ENCODE measurements around the gene LZIC.

Gene LZIC

GRCh38 chr1:9887070-9887469, 56.1 kb downstream of the LZIC start:
- DNase-seq = no peak

- no peak for DNase-seq
Observed at GRCh38 chr1:9886092-9886742, 57.0 kb downstream of the LZIC start.

- DNase-seq = no peak
Observed at GRCh38 chr1:9884805-9885204, 58.4 kb downstream of the LZIC start.

GRCh38 chr1:9883585-9884449, 59.4 kb downstream of the LZIC start:
- DNase-seq = no peak

- DNase-seq = no peak
Observed at GRCh38 chr1:9882945-9883303, 60.3 kb downstream of the LZIC start.

GRCh38 chr1:9882296-9882944, 60.8 kb downstream of the LZIC start:
- no peak for DNase-seq

GRCh38 chr1:9881838-9882249, 61.3 kb downstream of the LZIC start:
- no peak for DNase-seq

All from right kidney (tissue), 1 donor.